HepG2 (cell line): Measurements from ENCODE around the gene GRB7. TPM values are rescaled to one million over a fixed set of nuclear protein-coding genes. Genes with fewer than 3 reads are reported as not detected.

Source experiments
- ASH2L ChIP-seq: fragments of 300-600, 200-600 bp; sonication (generic); IDR thresholded peaks from 2 replicates; pipeline ENCODE4 v1.7.0; 2017; ENCODE audit warnings: low read depth, mild to moderate bottlenecking, moderate library complexity, mixed read lengths, low read length; ENCODE audit not compliant: insufficient read length
- IRF9 ChIP-seq: sonication (generic); formaldehyde crosslinking; IDR thresholded peaks from 2 replicates; pipeline ENCODE4 v1.8.0; 2022; ENCODE audit warnings: missing genetic modification reagents, mild to moderate bottlenecking, borderline replicate concordance
- KAT7 ChIP-seq: IDR thresholded peaks from 2 replicates; pipeline ENCODE4 v1.6.1; 2018; ENCODE audit warnings: borderline replicate concordance, missing compliant biosample characterization
- MIER3 ChIP-seq: IDR thresholded peaks from 2 replicates; pipeline ENCODE4 v1.6.1; 2016; ENCODE audit warnings: missing compliant biosample characterization, borderline replicate concordance
- NR1H2 ChIP-seq: sonication (generic); formaldehyde crosslinking; IDR thresholded peaks from 2 replicates; pipeline ENCODE4 v1.8.1; 2022; ENCODE audit warnings: low read depth, missing genetic modification reagents, borderline replicate concordance
- RBAK ChIP-seq: sonication (generic); formaldehyde crosslinking; IDR thresholded peaks from 2 replicates; pipeline ENCODE4 v1.5.1; 2020; ENCODE audit warnings: mild to moderate bottlenecking, missing genetic modification reagents
- SNAPC4 ChIP-seq: sonication (generic); formaldehyde crosslinking; IDR thresholded peaks from 2 replicates; pipeline ENCODE4 v1.4.0; 2020; ENCODE audit warnings: mild to moderate bottlenecking, missing genetic modification reagents
- SPEN ChIP-seq: sonication (generic); formaldehyde crosslinking; IDR thresholded peaks from 2 replicates; pipeline ENCODE4 v1.5.1; 2020; ENCODE audit warnings: low read depth, mild to moderate bottlenecking, missing genetic modification reagents
- ZBTB3 ChIP-seq: sonication (generic); formaldehyde crosslinking; IDR thresholded peaks from 2 replicates; pipeline ENCODE4 v1.4.0; 2020; ENCODE audit warnings: low read depth, mild to moderate bottlenecking, moderate library complexity, missing genetic modification reagents, borderline replicate concordance
- ZNF121 ChIP-seq: sonication (generic); formaldehyde crosslinking; IDR thresholded peaks from 2 replicates; pipeline ENCODE4 v1.5.0; 2020; ENCODE audit warnings: mild to moderate bottlenecking, missing genetic modification reagents
- ZSCAN21 ChIP-seq: sonication (generic); formaldehyde crosslinking; IDR thresholded peaks from 2 replicates; pipeline ENCODE4 v1.8.0; 2022; ENCODE audit warnings: mild to moderate bottlenecking, missing genetic modification reagents, moderate library complexity, borderline replicate concordance
- polyA plus RNA-seq, 8 experiments: library from polyadenylated mRNA; depleted of rRNA in 3 of 8; stranded (reverse) in 7 of 8; unstranded in 1 of 8; fragments of >200 nt; fragmentation: Illumina TruSeq in 4 of 8; extraction: Trizol in 4 of 8; gene quantifications; 2 replicates each; pipeline versions ENCODE4 v1.2.1 to v1.2.3, GENCODE V29; 2011 to 2016; ENCODE audit warnings: low read depth in 4 of 8, missing spikeins in 1 of 8, mixed read lengths in 1 of 8; ENCODE audit not compliant: insufficient read depth in 1 of 8
- total RNA-seq, 5 experiments: library from RNA; depleted of rRNA; stranded (reverse); fragments of >200 nt; fragmentation: Illumina TruSeq; extraction: Trizol; gene quantifications; 2 replicates each; pipeline ENCODE4 v1.2.3, GENCODE V29; 2016; ENCODE audit warnings: low read depth in 1 of 5
- TF ChIP-seq, protein P1 (sequence below): conservative IDR thresholded peaks from 2 replicates; pipeline ENCODE4 v1.6.1; 2018; ENCODE audit warnings: missing genetic modification reagents
- TF ChIP-seq, protein P2 (sequence below): sonication (generic); formaldehyde crosslinking; IDR thresholded peaks from 2 replicates; pipeline ENCODE4 v1.4.0; 2020; ENCODE audit warnings: missing genetic modification reagents
- TF ChIP-seq, protein P3 (sequence below): sonication (generic); formaldehyde crosslinking; IDR thresholded peaks from 2 replicates; pipeline ENCODE4 v1.4.0; 2020; ENCODE audit warnings: missing genetic modification reagents

GRB7 gene
- total and polyA plus RNA-seq, 2 of the 13 experiments (the other 11 are each of a cell fraction or from before 2014, with no cell fraction given) = 60.2 to 77.7 TPM

- TF ChIP-seq ZBTB3 (CRISPR knock-in tag) (no peak), NR1H2 (CRISPR knock-in tag) (peak; percentile 85; the same call in 1 of the 2 replicates), ZNF121 (CRISPR knock-in tag) (peak; percentile 88), MIER3 (peak; percentile 93), SPEN (peak; percentile 88), SNAPC4 (CRISPR knock-in tag) (no peak; the same call in 1 of the 2 replicates), ASH2L (peak; percentile 87), IRF9 (CRISPR knock-in tag) (peak; percentile 80; the same call in 1 of the 2 replicates), KAT7 (CRISPR knock-in tag) (peak; percentile 78; the same call in 1 of the 2 replicates), ZSCAN21 (CRISPR knock-in tag) (peak; percentile 66; the same call in 1 of the 2 replicates), RBAK (CRISPR knock-in tag) (no peak)
- TF ChIP-seq, protein P1, sequence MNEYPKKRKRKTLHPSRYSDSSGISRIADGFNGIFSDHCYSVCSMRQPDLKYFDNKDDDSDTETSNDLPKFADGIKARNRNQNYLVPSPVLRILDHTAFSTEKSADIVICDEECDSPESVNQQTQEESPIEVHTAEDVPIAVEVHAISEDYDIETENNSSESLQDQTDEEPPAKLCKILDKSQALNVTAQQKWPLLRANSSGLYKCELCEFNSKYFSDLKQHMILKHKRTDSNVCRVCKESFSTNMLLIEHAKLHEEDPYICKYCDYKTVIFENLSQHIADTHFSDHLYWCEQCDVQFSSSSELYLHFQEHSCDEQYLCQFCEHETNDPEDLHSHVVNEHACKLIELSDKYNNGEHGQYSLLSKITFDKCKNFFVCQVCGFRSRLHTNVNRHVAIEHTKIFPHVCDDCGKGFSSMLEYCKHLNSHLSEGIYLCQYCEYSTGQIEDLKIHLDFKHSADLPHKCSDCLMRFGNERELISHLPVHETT (CRISPR knock-in tag) = peak; percentile 74; the same call in 1 of the 2 replicates
- TF ChIP-seq, protein P2, sequence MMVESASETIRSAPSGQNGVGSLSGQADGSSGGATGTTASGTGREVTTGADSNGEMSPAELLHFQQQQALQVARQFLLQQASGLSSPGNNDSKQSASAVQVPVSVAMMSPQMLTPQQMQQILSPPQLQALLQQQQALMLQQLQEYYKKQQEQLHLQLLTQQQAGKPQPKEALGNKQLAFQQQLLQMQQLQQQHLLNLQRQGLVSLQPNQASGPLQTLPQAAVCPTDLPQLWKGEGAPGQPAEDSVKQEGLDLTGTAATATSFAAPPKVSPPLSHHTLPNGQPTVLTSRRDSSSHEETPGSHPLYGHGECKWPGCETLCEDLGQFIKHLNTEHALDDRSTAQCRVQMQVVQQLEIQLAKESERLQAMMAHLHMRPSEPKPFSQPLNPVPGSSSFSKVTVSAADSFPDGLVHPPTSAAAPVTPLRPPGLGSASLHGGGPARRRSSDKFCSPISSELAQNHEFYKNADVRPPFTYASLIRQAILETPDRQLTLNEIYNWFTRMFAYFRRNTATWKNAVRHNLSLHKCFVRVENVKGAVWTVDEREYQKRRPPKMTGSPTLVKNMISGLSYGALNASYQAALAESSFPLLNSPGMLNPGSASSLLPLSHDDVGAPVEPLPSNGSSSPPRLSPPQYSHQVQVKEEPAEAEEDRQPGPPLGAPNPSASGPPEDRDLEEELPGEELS (CRISPR knock-in tag) = peak; percentile 47
- TF ChIP-seq, protein P3, sequence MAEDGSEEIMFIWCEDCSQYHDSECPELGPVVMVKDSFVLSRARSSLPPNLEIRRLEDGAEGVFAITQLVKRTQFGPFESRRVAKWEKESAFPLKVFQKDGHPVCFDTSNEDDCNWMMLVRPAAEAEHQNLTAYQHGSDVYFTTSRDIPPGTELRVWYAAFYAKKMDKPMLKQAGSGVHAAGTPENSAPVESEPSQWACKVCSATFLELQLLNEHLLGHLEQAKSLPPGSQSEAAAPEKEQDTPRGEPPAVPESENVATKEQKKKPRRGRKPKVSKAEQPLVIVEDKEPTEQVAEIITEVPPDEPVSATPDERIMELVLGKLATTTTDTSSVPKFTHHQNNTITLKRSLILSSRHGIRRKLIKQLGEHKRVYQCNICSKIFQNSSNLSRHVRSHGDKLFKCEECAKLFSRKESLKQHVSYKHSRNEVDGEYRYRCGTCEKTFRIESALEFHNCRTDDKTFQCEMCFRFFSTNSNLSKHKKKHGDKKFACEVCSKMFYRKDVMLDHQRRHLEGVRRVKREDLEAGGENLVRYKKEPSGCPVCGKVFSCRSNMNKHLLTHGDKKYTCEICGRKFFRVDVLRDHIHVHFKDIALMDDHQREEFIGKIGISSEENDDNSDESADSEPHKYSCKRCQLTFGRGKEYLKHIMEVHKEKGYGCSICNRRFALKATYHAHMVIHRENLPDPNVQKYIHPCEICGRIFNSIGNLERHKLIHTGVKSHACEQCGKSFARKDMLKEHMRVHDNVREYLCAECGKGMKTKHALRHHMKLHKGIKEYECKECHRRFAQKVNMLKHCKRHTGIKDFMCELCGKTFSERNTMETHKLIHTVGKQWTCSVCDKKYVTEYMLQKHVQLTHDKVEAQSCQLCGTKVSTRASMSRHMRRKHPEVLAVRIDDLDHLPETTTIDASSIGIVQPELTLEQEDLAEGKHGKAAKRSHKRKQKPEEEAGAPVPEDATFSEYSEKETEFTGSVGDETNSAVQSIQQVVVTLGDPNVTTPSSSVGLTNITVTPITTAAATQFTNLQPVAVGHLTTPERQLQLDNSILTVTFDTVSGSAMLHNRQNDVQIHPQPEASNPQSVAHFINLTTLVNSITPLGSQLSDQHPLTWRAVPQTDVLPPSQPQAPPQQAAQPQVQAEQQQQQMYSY (CRISPR knock-in tag) = no peak
These were observed 7.4 kb upstream of the GRB7 start, which contains the start of gene MIEN1 (continued) for GRCh38 chr17:39730095-39730921.
